Liver (tissue), 9 donors: ENCODE results near the gene PPM1M. TPM values are rescaled to one million over a fixed set of nuclear protein-coding genes. Genes with fewer than 3 reads are reported as not detected.

ENCODE experiments used
- DNase-seq: peaks from one replicate; pipeline ENCODE4 v3.0.0-alpha.2; 2017; ENCODE audit warnings: low spot score
- H3K27ac ChIP-seq, 2 donors: one replicate each; pipeline ENCODE4 v1.7.0; 2013; ENCODE audit warnings: inconsistent platforms in 2 of 2, low read length in 2 of 2, control low read depth in 1 of 2, low read depth in 1 of 2, mild to moderate bottlenecking in 1 of 2
- H3K27me3 ChIP-seq, 4 donors: one replicate each; pipeline versions ENCODE4 v1.6.1 to v1.7.0; 2013; ENCODE audit warnings: low read length in 3 of 4, inconsistent platforms in 1 of 4, mild to moderate bottlenecking in 1 of 4, moderate library complexity in 1 of 4; ENCODE audit not compliant: control insufficient read depth in 4 of 4, insufficient read depth in 4 of 4
- H3K36me3 ChIP-seq, 4 donors: one replicate each; pipeline versions ENCODE4 v1.6.1 to v1.7.0; 2013; ENCODE audit warnings: low read length in 3 of 4, mild to moderate bottlenecking in 3 of 4, low read depth in 1 of 4, moderate library complexity in 1 of 4; ENCODE audit not compliant: control insufficient read depth in 4 of 4, insufficient read depth in 3 of 4
- H3K4me1 ChIP-seq, 4 donors: one replicate each; pipeline versions ENCODE4 v1.6.1 to v1.7.0; 2013; ENCODE audit warnings: low read length in 3 of 4, mild to moderate bottlenecking in 3 of 4, moderate library complexity in 1 of 4; ENCODE audit not compliant: control insufficient read depth in 4 of 4, insufficient read depth in 4 of 4
- H3K4me3 ChIP-seq, 3 donors: one replicate each; pipeline versions ENCODE4 v1.6.1 to v1.7.0; 2013; ENCODE audit warnings: low read length in 3 of 3, control low read depth in 1 of 3, low read depth in 1 of 3, mild to moderate bottlenecking in 1 of 3
- H3K9ac ChIP-seq, 2 donors: one replicate each; pipeline ENCODE4 v1.7.0; 2013; ENCODE audit warnings: low read length in 2 of 2, mild to moderate bottlenecking in 2 of 2, moderate library complexity in 2 of 2, control low read depth in 1 of 2, low read depth in 1 of 2
- H3K9me3 ChIP-seq, 4 donors: one replicate each; pipeline versions ENCODE4 v1.6.1 to v1.7.0; 2013; ENCODE audit warnings: low read length in 3 of 4; ENCODE audit not compliant: control insufficient read depth in 4 of 4
- ATF3 ChIP-seq: IDR thresholded peaks from 2 replicates; pipeline ENCODE4 v1.6.1; 2016; ENCODE audit warnings: antibody characterized with exemption
- CTCF ChIP-seq: fragments of 150-350 bp; IDR thresholded peaks from 2 replicates; pipeline ENCODE4 v1.5.1; 2017; ENCODE audit warnings: improper control_type of control experiment, low read depth, low read length; ENCODE audit not compliant: missing input control
- EGR1 ChIP-seq, 2 donors: IDR thresholded peaks; 2 replicates each; pipeline ENCODE4 v1.6.1; 2016 to 2018; ENCODE audit warnings: antibody characterized with exemption in 2 of 2, low read depth in 2 of 2
- FOXA1 ChIP-seq: IDR thresholded peaks from 2 replicates; pipeline ENCODE4 v1.6.1; 2016; ENCODE audit warnings: antibody characterized with exemption
- FOXA2 ChIP-seq: IDR thresholded peaks from 2 replicates; pipeline ENCODE4 v1.6.1; 2016; ENCODE audit warnings: antibody characterized with exemption
- HNF4A ChIP-seq, 2 donors: conservative IDR thresholded peaks; 2 replicates each; pipeline ENCODE4 v1.6.1; 2016; ENCODE audit warnings: antibody characterized with exemption in 2 of 2, mild to moderate bottlenecking in 2 of 2
- HNF4G ChIP-seq: IDR thresholded peaks from 2 replicates; pipeline ENCODE4 v1.6.1; 2016; ENCODE audit warnings: antibody characterized with exemption
- JUND ChIP-seq, 2 donors: IDR thresholded peaks; 2 replicates each; pipeline ENCODE4 v1.6.1; 2016; ENCODE audit warnings: antibody characterized with exemption in 2 of 2
- MAX ChIP-seq: IDR thresholded peaks from 2 replicates; pipeline ENCODE4 v1.6.1; 2016; ENCODE audit warnings: antibody characterized with exemption
- NR2F2 ChIP-seq: IDR thresholded peaks from 2 replicates; pipeline ENCODE4 v1.6.1; 2016; ENCODE audit warnings: antibody characterized with exemption
- RAD21 ChIP-seq, 2 donors: IDR thresholded peaks; 2 replicates each; pipeline ENCODE4 v1.6.1; 2016; ENCODE audit warnings: antibody characterized with exemption in 2 of 2, mild to moderate bottlenecking in 2 of 2
- REST ChIP-seq: IDR thresholded peaks from 2 replicates; pipeline ENCODE4 v1.6.1; 2016; ENCODE audit warnings: antibody characterized with exemption, mild to moderate bottlenecking
- RXRA ChIP-seq, 2 donors: IDR thresholded peaks; 2 replicates each; pipeline ENCODE4 v1.6.1; 2017 to 2018; ENCODE audit warnings: antibody characterized with exemption in 2 of 2, mild to moderate bottlenecking in 1 of 2
- SP1 ChIP-seq: IDR thresholded peaks from 2 replicates; pipeline ENCODE4 v1.6.1; 2018; ENCODE audit warnings: antibody characterized with exemption, mild to moderate bottlenecking
- TAF1 ChIP-seq: conservative IDR thresholded peaks from 2 replicates; pipeline ENCODE4 v1.6.1; 2016; ENCODE audit warnings: antibody characterized with exemption, mild to moderate bottlenecking
- YY1 ChIP-seq: IDR thresholded peaks from 2 replicates; pipeline ENCODE4 v1.6.1; 2016; ENCODE audit warnings: antibody characterized with exemption, mild to moderate bottlenecking
- ZBTB33 ChIP-seq: IDR thresholded peaks from 2 replicates; pipeline ENCODE4 v1.6.1; 2016; ENCODE audit warnings: antibody characterized with exemption
- WGBS: extraction: QIAGEN DNeasy Blood & Tissue Kit; methylation state at CpG from one replicate; pipeline ENCODE4 v1.1.7; 2013; 5-methylcytosine and 5-hydroxymethylcytosine counted together
- polyA plus RNA-seq, 2 donors: library from polyadenylated mRNA; stranded (reverse) in 1 of 2; unstranded in 1 of 2; fragments of 200-250 nt in 1 of 2; fragments of >200 nt in 1 of 2; fragmentation: Nextera tagmentation in 1 of 2; extraction: Ambion mirVana in 1 of 2; gene quantifications; one replicate each; pipeline versions ENCODE4 v1.2.1 to v1.2.3, GENCODE V29; 2013 to 2015
- total RNA-seq, 2 donors: library from RNA; depleted of rRNA; stranded (reverse); fragments of >200 nt; gene quantifications; one replicate each; pipeline ENCODE4 v1.2.3, GENCODE V29; 2014
- donor health status: healthy.
- donor health status: healthy.
- donor health status: healthy.
- donor health status: healthy.
- donor health status: healthy.

Gene PPM1M
- total and polyA plus RNA-seq, 4 donors: 2.8 to 5.5 (median 4.6) TPM

GRCh38 chr3:52294320-52295150, 49.0 kb downstream of the PPM1M start:
- 68% methylated on average over 11 of the region's 11 CpGs for WGBS
- no peak for TF ChIP-seq JUND (IDR thresholded peaks at IDR 0.05)
- TF ChIP-seq REST: no peak
- no peak for TF ChIP-seq CTCF
- no peak for TF ChIP-seq MAX
- TF ChIP-seq NR2F2: no peak
- no peak for TF ChIP-seq RAD21 (IDR thresholded peaks at IDR 0.05)
- no peak for TF ChIP-seq RXRA (IDR thresholded peaks at IDR 0.05)
- no peak for TF ChIP-seq YY1
- no peak for TF ChIP-seq FOXA2
- no peak for TF ChIP-seq HNF4G
- H3K27ac ChIP-seq: no peak overlapping the region
- H3K36me3 ChIP-seq: peaks cover 3 to 6% (median 5%) of the 10 kb centered on the region in 4 donors
- no peak overlapping the region for H3K4me3 ChIP-seq
- no peak overlapping the region for H3K9ac ChIP-seq
- no peaks in the 10 kb centered on the region for H3K27me3 ChIP-seq
- H3K4me1 ChIP-seq: peaks cover 6 to 86% (median 50%) of the 10 kb centered on the region in 4 donors
- no peaks in the 10 kb centered on the region for H3K9me3 ChIP-seq
- DNase-seq: no peak

GRCh38 chr3:52295671-52296208, 50.2 kb downstream of the PPM1M start:
- no peak overlapping the region for H3K9ac ChIP-seq
- DNase-seq: no peak
- WGBS: 86% methylated on average over 5 of the region's 5 CpGs
- no peaks in the 10 kb centered on the region for H3K9me3 ChIP-seq
- no peak overlapping the region for H3K4me3 ChIP-seq
- H3K4me1 ChIP-seq: peaks cover 6 to 92% (median 50%) of the 10 kb centered on the region in 4 donors
- no peak overlapping the region for H3K27ac ChIP-seq
- H3K36me3 ChIP-seq: peaks cover 3 to 6% (median 5%) of the 10 kb centered on the region in 4 donors
- H3K27me3 ChIP-seq: no peaks in the 10 kb centered on the region
- no peak for TF ChIP-seq EGR1 (IDR thresholded peaks at IDR 0.05; ENCODE audit: low read depth in 2 of 2)
- TF ChIP-seq CTCF: no peak
- TF ChIP-seq ATF3: no peak
- TF ChIP-seq FOXA1: no peak
- no peak for TF ChIP-seq REST
- no peak for TF ChIP-seq NR2F2
- TF ChIP-seq SP1: no peak
- no peak for TF ChIP-seq TAF1
- no peak for TF ChIP-seq HNF4A (conservative IDR thresholded peaks at IDR 0.05)
- TF ChIP-seq YY1: no peak
- TF ChIP-seq ZBTB33: no peak
- TF ChIP-seq JUND (IDR thresholded peaks at IDR 0.05): no peak
- TF ChIP-seq FOXA2: no peak
- no peak for TF ChIP-seq RAD21 (IDR thresholded peaks at IDR 0.05)
